DMS53 (cell line): ENCODE results near the gene TMEM138.
"Not testable (repeated sequence)": the region's sequence is repeated elsewhere in the genome, so short reads cannot be mapped to it uniquely, and the experiment has no call there.

Experiments
- DNase-seq: peaks from one replicate; lab custom pipeline; 2025; lab: John Stamatoyannopoulos, UW

The TMEM138 gene

GRCh38 chr11:61364012-61364675 lies 2.0 kb downstream of the TMEM138 start:
- no peak for DNase-seq

DNA sequence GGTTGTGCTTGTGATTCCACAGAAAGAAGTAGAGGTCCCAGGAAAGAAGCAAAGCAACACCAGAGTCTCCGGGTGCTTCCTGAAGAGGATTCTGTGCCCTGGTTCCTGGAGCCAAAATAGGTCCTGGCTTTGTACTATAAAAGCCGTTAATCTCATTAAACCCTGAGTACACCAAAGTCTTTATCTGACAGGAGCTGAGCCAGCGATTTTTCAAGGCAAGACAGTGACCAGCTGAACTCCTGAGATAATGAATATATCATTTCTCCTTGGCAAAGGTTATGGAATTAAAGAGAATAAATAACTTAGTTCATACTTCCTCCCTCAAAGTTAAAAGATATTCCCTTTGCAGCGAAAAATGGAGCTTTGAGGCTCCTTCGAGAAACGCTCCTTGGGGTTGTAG lies 5.2 kb downstream of the TMEM138 start:
- DNase-seq: no peak

DNA sequence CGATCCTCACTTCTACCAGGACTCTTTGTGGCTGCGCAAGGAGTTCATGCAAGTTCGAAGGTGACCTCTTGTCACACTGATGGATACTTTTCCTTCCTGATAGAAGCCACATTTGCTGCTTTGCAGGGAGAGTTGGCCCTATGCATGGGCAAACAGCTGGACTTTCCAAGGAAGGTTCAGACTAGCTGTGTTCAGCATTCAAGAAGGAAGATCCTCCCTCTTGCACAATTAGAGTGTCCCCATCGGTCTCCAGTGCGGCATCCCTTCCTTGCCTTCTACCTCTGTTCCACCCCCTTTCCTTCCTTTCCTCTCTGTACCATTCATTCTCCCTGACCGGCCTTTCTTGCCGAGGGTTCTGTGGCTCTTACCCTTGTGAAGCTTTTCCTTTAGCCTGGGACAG lies 6.5 kb downstream of the TMEM138 start:
- no peak for DNase-seq

DNA sequence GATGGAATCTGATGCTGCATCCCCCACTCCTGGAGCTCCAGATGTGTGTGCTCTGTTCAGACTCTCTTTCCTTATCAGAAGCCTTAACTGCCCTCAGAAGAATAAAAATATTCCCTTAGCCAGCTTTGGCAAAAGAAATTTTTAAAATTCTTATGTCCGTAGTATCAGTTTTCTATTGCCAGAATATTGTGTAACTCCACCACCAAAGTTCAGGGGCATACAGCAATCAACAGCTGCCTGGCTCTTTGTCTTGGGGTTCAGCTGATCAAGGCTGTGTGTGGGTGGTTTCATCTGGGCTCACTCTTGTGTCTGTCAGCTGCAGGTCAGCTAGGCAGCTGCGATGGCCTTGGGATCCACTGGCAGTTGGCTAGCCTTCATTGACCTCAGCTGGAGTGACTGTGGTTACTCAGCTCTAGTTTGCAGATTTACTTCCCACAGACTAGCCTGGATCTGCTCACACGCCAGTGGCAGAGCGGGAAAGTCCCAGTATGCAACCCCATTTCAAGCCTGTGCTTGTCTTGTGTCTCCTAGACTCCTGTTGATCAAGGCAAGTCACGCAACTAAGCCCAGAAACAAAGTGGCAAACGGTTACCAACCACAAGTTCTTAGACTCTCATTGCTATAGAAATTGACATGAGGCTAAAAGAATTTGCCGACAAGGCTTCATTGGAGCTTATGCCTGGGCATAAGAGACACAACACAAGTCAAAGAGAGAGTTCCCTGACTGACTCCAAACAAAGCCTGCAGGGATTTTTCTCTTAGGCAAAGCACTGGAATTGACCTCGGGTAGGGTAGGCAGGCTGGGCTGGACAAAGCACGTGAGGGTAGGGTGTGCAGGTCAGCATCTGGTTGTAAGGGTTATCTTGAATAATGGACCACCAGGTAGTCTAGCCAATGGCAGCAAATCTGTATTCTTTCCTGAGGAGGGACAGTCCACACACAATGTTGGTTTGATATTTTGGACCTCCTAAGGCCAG lies 7.5 kb downstream of the TMEM138 start:
- DNase-seq: no peak

GRCh38 chr11:61370349-61371005 lies 8.3 kb downstream of the TMEM138 start:
- DNase-seq: no peak

DNA sequence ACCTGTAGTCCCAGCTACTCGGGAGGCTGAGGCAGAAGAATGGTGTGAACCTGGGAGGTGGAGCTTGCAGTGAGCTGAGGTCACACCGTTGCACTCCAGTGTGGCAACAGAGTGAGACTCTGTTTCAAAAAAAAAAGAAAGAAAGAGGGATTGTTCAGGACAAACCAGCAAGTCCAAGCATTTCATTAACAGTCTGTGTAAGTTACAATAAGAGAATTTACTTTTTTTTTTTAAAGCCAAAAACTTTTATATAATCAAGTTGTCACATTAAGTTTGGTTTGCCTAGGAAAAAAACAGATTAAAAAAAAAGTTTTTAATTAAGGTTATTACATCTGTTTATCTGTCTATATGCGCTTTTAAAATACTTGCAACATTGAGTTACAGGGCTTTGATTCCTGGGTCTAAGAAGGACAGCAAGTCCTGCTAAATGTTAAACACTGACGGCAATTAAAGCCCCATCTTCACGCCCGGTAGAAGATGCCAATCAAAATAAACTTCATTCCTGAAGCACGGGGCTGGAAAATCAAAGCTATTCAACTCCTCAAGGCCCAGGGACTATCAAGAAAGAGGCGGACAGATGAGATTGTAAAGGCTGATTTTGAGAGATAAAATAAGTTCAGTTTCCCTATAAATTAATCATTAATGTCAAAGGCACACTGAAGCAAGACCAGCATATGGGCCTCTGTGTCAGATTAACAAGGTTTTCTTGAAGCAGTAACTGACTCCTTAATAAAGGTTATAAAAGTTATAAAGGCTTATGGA lies 10.7 kb downstream of the TMEM138 start:
- peak; percentile 21 for DNase-seq

DNA sequence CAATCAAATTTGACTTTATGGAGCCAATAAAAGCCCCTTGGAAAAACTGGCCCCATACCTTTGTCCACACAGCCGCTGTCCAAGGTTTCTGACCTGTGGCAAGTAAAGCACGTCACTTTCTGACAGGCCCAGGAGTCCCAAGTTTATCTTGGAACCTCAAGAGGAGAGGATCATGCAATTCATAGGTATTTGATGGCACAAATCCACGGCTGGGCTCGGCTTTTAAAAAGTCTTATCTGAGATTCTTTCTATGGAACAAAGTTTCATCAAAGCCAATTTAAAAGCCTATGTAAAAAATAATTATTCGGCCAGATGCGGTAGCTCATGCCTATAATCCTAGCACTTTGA lies 13.6 kb downstream of the TMEM138 start:
- no peak for DNase-seq

GRCh38 chr11:61377461-61378160 lies 15.4 kb downstream of the TMEM138 start:
- no peak for DNase-seq

DNA sequence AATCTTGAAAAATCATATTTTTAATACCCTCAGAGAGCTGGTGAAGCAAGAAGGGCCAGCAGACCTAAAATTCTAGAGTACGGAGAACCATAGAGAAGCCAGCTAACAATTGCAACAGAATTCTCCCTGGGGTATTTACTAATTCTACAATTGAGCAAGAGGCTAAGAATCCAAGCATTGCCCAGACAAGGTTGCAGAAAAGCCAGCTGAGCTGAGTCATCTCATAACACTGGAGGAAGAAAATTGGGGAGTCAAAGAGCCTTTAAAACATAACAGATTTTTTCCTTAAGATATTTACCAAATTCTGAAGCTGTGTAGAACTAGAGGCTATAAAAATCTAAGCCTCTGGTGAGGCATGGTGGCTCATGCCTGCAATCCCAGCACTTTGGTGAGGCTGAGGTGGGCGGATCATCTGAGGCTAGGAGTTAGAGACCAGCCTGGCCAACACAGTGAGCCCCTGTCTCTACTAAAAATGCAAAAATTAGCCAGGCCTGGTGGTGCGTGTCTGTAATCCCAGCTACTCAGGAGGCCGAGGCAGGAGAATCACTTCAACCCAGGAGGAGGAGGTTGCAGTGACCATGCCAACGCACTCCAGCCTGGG lies 16.6 kb downstream of the TMEM138 start:
- DNase-seq: no peak

DNA sequence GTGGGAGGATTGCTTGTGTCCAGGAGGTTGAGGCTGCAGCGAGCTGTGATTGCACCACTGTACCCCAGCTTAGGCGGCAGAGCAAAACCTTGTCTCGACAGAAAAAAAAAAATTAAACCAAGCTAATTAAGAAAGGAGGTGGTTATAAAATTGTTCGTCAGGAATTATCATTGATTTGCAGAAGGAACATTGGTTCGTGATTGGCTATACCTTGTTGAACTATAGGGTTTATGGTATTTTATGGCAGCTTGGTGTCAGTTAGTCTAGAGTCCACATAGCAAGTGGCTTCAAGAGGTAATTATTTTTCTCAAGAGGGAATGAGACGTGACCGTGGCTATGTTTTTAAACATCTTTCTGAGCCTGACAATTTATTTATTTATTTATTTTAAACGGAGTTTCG lies 18.7 kb downstream of the TMEM138 start:
- DNase-seq: no peak

GRCh38 chr11:61383859-61384258 lies 21.7 kb downstream of the TMEM138 start:
- DNase-seq: not testable (repeated sequence)

GRCh38 chr11:61384271-61385242 lies 22.4 kb downstream of the TMEM138 start:
- DNase-seq: peak; percentile 83

- DNase-seq: no peak
These were observed 28.0 kb downstream of the TMEM138 start for GRCh38 chr11:61390161-61390560.

DNA sequence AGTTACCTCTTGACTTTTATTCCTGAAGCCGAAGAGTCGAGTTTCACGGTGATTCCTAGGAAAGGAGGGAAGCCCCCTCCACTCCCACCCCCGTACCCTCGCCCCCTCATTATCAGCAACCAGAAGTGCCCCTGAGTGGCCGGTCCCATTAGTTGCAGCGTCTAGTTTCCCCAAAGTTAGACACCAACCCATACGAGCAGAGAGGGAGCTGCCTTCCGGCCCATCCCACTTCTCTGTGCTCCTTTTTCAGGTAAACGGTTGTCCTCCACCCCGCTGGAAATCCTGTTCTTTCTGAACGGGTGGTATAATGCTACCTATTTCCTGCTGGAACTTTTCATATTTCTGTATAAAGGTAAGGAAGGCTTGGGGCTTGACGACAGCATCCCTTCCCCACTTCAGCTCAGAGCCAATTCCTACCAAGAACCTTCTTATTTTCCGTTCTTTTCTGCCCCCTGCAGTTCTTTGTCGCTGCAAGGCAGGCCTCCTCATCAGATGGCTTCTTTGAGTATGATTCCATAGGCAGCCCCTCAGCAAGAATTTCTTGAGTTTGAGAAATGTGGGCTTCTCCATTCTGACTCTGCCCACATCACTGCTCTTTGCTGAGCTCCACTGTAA lies 30.9 kb downstream of the TMEM138 start:
- DNase-seq: peak; percentile 39

GRCh38 chr11:61401173-61401572 lies 39.0 kb downstream of the TMEM138 start:
- no peak for DNase-seq

GRCh38 chr11:61401573-61401972 lies 39.4 kb downstream of the TMEM138 start:
- no peak for DNase-seq

- no peak for DNase-seq
These were observed 41.5 kb downstream of the TMEM138 start for GRCh38 chr11:61403658-61404057.

GRCh38 chr11:61404103-61404502 lies 41.9 kb downstream of the TMEM138 start:
- no peak for DNase-seq

DNA sequence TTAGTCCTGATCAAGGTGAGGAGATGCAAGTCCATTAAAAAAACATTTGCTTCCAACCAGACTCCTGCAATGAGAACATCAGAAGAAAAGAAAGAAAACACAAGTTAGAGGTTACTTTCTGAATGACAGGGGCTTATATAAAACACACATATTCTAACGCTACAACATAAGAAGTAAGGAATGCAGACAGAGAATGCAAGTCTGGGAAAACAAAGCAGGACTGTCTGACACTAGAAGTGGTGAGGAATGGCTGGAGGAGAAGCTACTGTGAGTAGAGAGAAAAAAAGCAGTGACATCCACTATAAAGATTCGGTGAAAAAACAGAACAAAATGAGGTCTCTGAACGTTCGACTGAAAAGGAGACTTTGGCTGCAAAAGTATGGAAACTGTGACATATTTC lies 42.5 kb downstream of the TMEM138 start:
- DNase-seq: no peak
